OCI-LY1 (cell line): ENCODE measurements around the gene GLYATL1B.
"Not testable (repeated sequence)": the region's sequence is repeated elsewhere in the genome, so short reads cannot be mapped to it uniquely, and the experiment has no call there.

ENCODE experiments used
- H2AFZ ChIP-seq: fragments of 200-600 bp; sonication (generic), shearing (Covaris generic); 2 replicates; pipeline ENCODE4 v1.6.0; 2014; ENCODE audit warnings: antibody characterized with exemption, mild to moderate bottlenecking, low read length
- H3F3A ChIP-seq: fragments of 200-600 bp; sonication (generic), shearing (Covaris generic); 2 replicates; pipeline ENCODE4 v1.6.0; 2014; ENCODE audit warnings: mild to moderate bottlenecking, antibody characterized with exemption, low read length, moderate library complexity; ENCODE audit not compliant: insufficient read depth
- H3K27ac ChIP-seq: fragments of 200-600 bp; sonication (generic); 2 replicates; pipeline ENCODE4 v1.5.1; 2014; ENCODE audit warnings: low read length, mixed run types, mild to moderate bottlenecking, low read depth; ENCODE audit not compliant: poor library complexity, severe bottlenecking
- H3K27me3 ChIP-seq: fragments of 200-600 bp; sonication (generic); 2 replicates; pipeline ENCODE4 v1.6.0; 2014; ENCODE audit warnings: antibody characterized with exemption, mild to moderate bottlenecking, low read length, moderate library complexity; ENCODE audit not compliant: insufficient read depth
- H3K36me3 ChIP-seq: fragments of 200-600 bp; sonication (generic); 2 replicates; pipeline ENCODE4 v1.6.1; 2014; ENCODE audit warnings: mild to moderate bottlenecking, antibody characterized with exemption, low read length, moderate library complexity, mixed read lengths; ENCODE audit not compliant: insufficient read depth
- H3K4me1 ChIP-seq: fragments of 200-600 bp; sonication (generic); 2 replicates; pipeline ENCODE4 v1.5.1; 2014; ENCODE audit warnings: mild to moderate bottlenecking, low read length, moderate library complexity; ENCODE audit not compliant: insufficient read depth, severe bottlenecking
- H3K4me2 ChIP-seq: fragments of 200-600 bp; sonication (generic), shearing (Covaris generic); 2 replicates; pipeline ENCODE4 v1.6.1; 2014; ENCODE audit warnings: low read length
- H3K4me3 ChIP-seq: fragments of 200-600 bp; sonication (generic); 2 replicates; pipeline ENCODE4 v1.5.1; 2014; ENCODE audit warnings: low read length, low read depth, mild to moderate bottlenecking, mixed read lengths; ENCODE audit not compliant: poor library complexity, severe bottlenecking
- H3K79me2 ChIP-seq: fragments of 200-600 bp; shearing (Covaris generic); 2 replicates; pipeline ENCODE4 v1.6.1; 2016; ENCODE audit warnings: mixed run types, low read length, mixed read lengths; ENCODE audit not compliant: insufficient read depth
- H3K9ac ChIP-seq: fragments of 200-600 bp; sonication (generic), shearing (Covaris generic); 2 replicates; pipeline ENCODE4 v1.6.1; 2014; ENCODE audit warnings: mild to moderate bottlenecking, low read length, mixed read lengths
- H3K9me2 ChIP-seq: fragments of 200-600 bp; sonication (generic), shearing (Covaris generic); 2 replicates; pipeline ENCODE4 v1.6.1; 2014; ENCODE audit warnings: low read depth, mild to moderate bottlenecking, low read length, mixed read lengths
- H3K9me3 ChIP-seq: fragments of 200-600 bp; shearing (Covaris generic); 2 replicates; pipeline ENCODE4 v1.6.1; 2014; ENCODE audit warnings: low read length, mixed read lengths
- H4K20me1 ChIP-seq: fragments of 200-600 bp; sonication (generic), shearing (Covaris generic); 2 replicates; pipeline ENCODE4 v1.6.0; 2016; ENCODE audit warnings: mild to moderate bottlenecking, low read length; ENCODE audit not compliant: insufficient read depth
- EZH2 ChIP-seq: fragments of 200-600 bp; sonication (generic), shearing (Covaris generic); IDR thresholded peaks from 2 replicates; pipeline ENCODE4 v1.8.0; 2017; ENCODE audit warnings: borderline replicate concordance, mixed run types, mild to moderate bottlenecking, antibody characterized with exemption, low read length, moderate library complexity, mixed read lengths
- TF ChIP-seq, protein P1 (sequence below): fragments of 200-600 bp; sonication (generic), shearing (Covaris generic); IDR thresholded peaks from 2 replicates; pipeline ENCODE4 v1.5.1; 2017; ENCODE audit warnings: mild to moderate bottlenecking, antibody characterized with exemption, low read length, moderate library complexity, mixed read lengths

GLYATL1B gene

GRCh38 chr11:59053387-59053786 lies 32.7 kb upstream of the GLYATL1B start:
- no peaks in the 10 kb centered on the region for H4K20me1 ChIP-seq
- no peaks in the 10 kb centered on the region for H3K79me2 ChIP-seq
- H3K36me3 ChIP-seq = no peaks in the 10 kb centered on the region
- no peak for TF ChIP-seq EZH2
- TF ChIP-seq, protein P1, sequence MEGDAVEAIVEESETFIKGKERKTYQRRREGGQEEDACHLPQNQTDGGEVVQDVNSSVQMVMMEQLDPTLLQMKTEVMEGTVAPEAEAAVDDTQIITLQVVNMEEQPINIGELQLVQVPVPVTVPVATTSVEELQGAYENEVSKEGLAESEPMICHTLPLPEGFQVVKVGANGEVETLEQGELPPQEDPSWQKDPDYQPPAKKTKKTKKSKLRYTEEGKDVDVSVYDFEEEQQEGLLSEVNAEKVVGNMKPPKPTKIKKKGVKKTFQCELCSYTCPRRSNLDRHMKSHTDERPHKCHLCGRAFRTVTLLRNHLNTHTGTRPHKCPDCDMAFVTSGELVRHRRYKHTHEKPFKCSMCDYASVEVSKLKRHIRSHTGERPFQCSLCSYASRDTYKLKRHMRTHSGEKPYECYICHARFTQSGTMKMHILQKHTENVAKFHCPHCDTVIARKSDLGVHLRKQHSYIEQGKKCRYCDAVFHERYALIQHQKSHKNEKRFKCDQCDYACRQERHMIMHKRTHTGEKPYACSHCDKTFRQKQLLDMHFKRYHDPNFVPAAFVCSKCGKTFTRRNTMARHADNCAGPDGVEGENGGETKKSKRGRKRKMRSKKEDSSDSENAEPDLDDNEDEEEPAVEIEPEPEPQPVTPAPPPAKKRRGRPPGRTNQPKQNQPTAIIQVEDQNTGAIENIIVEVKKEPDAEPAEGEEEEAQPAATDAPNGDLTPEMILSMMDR = peak; percentile 74
- H3K4me2 ChIP-seq = no peak overlapping the region
- H3K9me2 ChIP-seq = no peaks in the 10 kb centered on the region
- H3F3A ChIP-seq = no peaks in the 10 kb centered on the region
- H3K27ac ChIP-seq = no peak overlapping the region
- H2AFZ ChIP-seq = no peak overlapping the region
- H3K27me3 ChIP-seq = no peaks in the 10 kb centered on the region
- H3K9ac ChIP-seq = no peak overlapping the region
- H3K9me3 ChIP-seq = no peaks in the 10 kb centered on the region
- H3K4me3 ChIP-seq = no peak overlapping the region
- peaks cover 42% of the 10 kb centered on the region for H3K4me1 ChIP-seq

GRCh38 chr11:59058120-59059033 lies 27.7 kb upstream of the GLYATL1B start:
- H3K27me3 ChIP-seq, H3K79me2 ChIP-seq, H3K9me3 ChIP-seq, H3K9me2 ChIP-seq, H3F3A ChIP-seq, H4K20me1 ChIP-seq, H3K36me3 ChIP-seq: not testable (repeated sequence)
- Histone ChIP-seq H3K27ac (peak overlapping the region; percentile 30), H2AFZ (peak overlapping the region; percentile 78), H3K4me1 (peaks cover 39% of the 10 kb centered on the region), H3K9ac (peak overlapping the region; percentile 54; the same call in 1 of the 2 replicates), H3K4me3 (peak overlapping the region; percentile 60), H3K4me2 (peak overlapping the region; percentile 71)
- TF ChIP-seq, protein P1 = peak; percentile 94

GRCh38 chr11:59060096-59060495 lies 26.0 kb upstream of the GLYATL1B start:
- not testable (repeated sequence) for H3K9me3 ChIP-seq, H3K4me3 ChIP-seq, H3K4me2 ChIP-seq, H3K27ac ChIP-seq, H3F3A ChIP-seq, H3K79me2 ChIP-seq, H3K36me3 ChIP-seq, H3K9ac ChIP-seq, H4K20me1 ChIP-seq, H3K9me2 ChIP-seq, H2AFZ ChIP-seq, H3K27me3 ChIP-seq
- peaks cover 22% of the 10 kb centered on the region for H3K4me1 ChIP-seq
